Right lobe of liver (tissue), 4 donors: ENCODE measurements around the gene P2RY10.

ENCODE experiments used
- CTCF ChIP-seq, 4 donors: fragments of 200-600 bp in 3 of 4; fragments of 450-650 bp in 1 of 4; IDR thresholded peaks; one replicate each; pipeline versions ENCODE4 v1.5.1 to v1.8.0; 2016 to 2022; ENCODE audit warnings: antibody characterized with exemption in 4 of 4, mild to moderate bottlenecking in 2 of 4
- POLR2A ChIP-seq: fragments of 450-650 bp; IDR thresholded peaks from one replicate; pipeline ENCODE4 v1.6.1; 2017; ENCODE audit warnings: antibody characterized with exemption, mild to moderate bottlenecking
- donor health status: DM: no; HTN: no; CAD: no.
- donor health status: DM: no; HTN: no; CAD: no.
- donor health status: DM: no; HTN: yes; CAD: no.

- TF ChIP-seq CTCF (IDR thresholded peaks at IDR 0.05) (no peak), POLR2A (no peak)
Observed at GRCh38 chrX:78989349-78989748, 44.2 kb downstream of the P2RY10 start.
